ES-I3 (cell line): ENCODE measurements around the gene RBM39.
"Not testable (repeated sequence)": the region's sequence is repeated elsewhere in the genome, so short reads cannot be mapped to it uniquely, and the experiment has no call there.

Source experiments
- H3K36me3 ChIP-seq: 2 replicates; pipeline ENCODE4 v1.6.1; 2013; ENCODE audit warnings: mild to moderate bottlenecking, low read length, control low read depth, moderate library complexity; ENCODE audit not compliant: insufficient read depth
- H3K4me1 ChIP-seq: 2 replicates; pipeline ENCODE4 v1.6.1; 2013; ENCODE audit warnings: mild to moderate bottlenecking, control low read depth, low read length; ENCODE audit not compliant: insufficient read depth
- H3K9ac ChIP-seq: 2 replicates; pipeline ENCODE4 v1.6.1; 2013; ENCODE audit warnings: low read depth, mild to moderate bottlenecking, low read length, moderate library complexity
- H3K9me3 ChIP-seq: 2 replicates; pipeline ENCODE4 v1.6.1; 2013; ENCODE audit warnings: mild to moderate bottlenecking, low read length, moderate library complexity; ENCODE audit not compliant: control insufficient read depth, insufficient read depth

Gene RBM39

GRCh38 chr20:35767683-35768481 lies 25.8 kb upstream of the RBM39 start:
- peaks cover 15% of the 10 kb centered on the region for H3K4me1 ChIP-seq
- peak overlapping the region; percentile 12; the same call in 1 of the 2 replicates for H3K9ac ChIP-seq
- no peaks in the 10 kb centered on the region for H3K9me3 ChIP-seq
- H3K36me3 ChIP-seq, result no peaks in the 10 kb centered on the region

DNA sequence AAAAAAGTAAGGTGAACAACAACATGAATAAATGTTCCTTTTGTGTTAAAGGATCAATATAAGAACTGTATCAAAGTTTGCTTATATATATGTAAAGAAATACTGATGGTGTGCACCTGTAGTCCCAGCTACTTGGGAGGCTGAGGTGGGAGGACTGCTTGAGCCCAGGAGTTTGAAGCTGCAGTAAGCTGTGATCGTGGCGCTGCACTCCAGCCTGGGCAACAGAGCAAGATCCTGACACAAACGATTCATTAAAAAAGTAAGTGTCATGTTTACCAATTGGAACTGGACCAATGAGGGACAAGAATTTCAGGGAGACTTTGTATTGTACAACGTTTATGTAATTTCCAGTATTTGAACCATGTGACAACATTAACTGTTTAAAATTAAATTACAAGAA lies 24.8 kb upstream of the RBM39 start:
- no peaks in the 10 kb centered on the region for H3K36me3 ChIP-seq
- H3K9me3 ChIP-seq, result no peaks in the 10 kb centered on the region
- peaks cover 15% of the 10 kb centered on the region for H3K4me1 ChIP-seq
- H3K9ac ChIP-seq, result no peak overlapping the region

DNA sequence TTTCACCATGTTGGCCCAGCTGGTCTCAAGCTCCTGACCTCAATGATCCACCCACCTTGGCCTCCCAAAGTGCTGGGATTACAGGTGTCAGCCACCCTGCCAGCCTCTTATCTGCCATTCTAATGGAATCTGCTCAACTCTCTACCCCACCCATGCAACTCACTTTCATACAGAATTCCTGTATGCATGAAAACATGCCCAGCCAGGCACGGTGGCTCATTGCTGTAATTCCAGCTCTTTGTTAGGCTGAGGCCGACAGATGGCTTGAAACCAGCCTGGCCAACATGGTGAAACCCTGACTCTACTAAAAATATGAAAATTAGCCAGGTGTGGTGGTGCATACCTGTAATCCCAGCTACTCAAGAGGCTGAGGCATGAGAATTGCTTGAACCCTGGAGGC lies 22.9 kb upstream of the RBM39 start:
- H3K9ac ChIP-seq, H3K9me3 ChIP-seq, H3K36me3 ChIP-seq: not testable (repeated sequence)
- peaks cover 15% of the 10 kb centered on the region for H3K4me1 ChIP-seq

GRCh38 chr20:35762461-35762860 lies 20.4 kb upstream of the RBM39 start:
- H3K4me1 ChIP-seq, result no peaks in the 10 kb centered on the region
- no peaks in the 10 kb centered on the region for H3K36me3 ChIP-seq
- no peaks in the 10 kb centered on the region for H3K9me3 ChIP-seq
- H3K9ac ChIP-seq, result no peak overlapping the region

DNA sequence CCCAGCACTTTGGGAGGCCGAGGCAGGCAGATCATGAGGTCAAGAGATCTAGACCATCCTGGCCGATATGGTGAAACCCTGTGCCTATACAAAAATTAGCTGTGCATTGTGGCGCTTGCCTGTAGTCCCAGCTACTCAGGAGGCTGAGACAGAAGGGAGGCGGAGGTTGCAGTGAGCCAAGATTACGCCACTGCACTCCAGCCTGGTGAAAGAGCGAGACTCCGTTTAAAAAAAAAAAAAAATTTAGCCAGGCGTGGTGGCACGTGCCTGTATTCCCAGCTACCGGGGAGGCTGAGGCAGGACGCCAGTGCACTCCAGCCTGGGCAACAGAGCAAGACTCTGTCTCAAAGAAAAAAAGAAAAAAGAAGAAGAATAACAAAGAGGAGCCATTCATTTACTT lies 19.5 kb upstream of the RBM39 start:
- not testable (repeated sequence) for H3K36me3 ChIP-seq, H3K4me1 ChIP-seq, H3K9me3 ChIP-seq

DNA sequence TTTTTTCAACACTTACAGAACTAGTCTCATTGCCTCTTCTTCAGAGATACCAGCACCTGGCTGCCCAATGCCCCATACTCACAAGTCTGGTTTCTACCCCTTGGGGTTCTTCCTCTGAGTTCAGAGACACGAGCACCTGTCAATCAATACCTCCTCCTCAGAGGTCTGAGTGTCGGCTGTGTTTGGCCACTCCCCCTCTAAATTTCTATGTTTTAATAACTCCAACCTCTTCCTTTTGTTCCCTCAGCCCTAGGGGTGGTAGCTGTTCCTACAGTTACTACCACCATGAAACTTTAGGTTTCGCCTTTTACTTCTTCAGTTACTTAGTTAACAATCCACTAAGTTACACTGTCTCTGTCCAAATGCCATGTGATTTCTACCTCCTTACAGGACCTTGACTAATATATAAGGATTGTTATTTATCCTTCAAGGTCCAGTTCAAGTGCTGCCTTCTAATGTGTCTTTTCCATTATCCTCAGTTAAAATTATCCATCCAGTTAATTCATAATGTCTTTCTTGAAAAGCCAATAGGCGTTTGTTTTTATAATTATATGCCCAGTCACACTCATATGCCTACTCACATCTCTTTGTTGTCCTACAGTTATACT lies 15.1 kb upstream of the RBM39 start:
- H3K9ac ChIP-seq, result no peak overlapping the region
- no peaks in the 10 kb centered on the region for H3K9me3 ChIP-seq
- H3K4me1 ChIP-seq, result no peaks in the 10 kb centered on the region
- no peaks in the 10 kb centered on the region for H3K36me3 ChIP-seq

More for the DNA sequence above, 19.5 kb upstream of the RBM39 start:
- H3K9ac ChIP-seq, result not testable (repeated sequence)

- no peak overlapping the region for H3K9ac ChIP-seq
- H3K4me1 ChIP-seq, result no peaks in the 10 kb centered on the region
- no peaks in the 10 kb centered on the region for H3K9me3 ChIP-seq
- no peaks in the 10 kb centered on the region for H3K36me3 ChIP-seq
Measured at GRCh38 chr20:35756404-35756803, 14.3 kb upstream of the RBM39 start.

DNA sequence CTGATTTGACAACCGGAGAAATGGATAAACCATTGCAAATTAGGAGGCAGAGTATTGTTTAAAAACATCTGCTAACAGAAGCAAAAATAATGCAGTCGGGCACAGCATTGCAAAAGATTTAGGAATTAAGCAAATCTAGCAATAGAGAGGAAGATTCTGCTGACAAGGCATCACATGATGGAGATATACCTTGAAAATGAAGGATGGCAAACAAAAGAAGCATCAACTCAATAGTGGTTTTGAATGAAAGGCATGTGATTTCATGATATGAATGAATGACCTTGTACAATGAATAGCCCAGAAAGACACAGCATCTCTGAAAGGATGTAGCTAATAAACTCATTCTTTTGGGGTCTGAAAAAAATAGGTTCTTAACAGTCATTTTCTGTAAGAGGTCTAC lies 8.6 kb upstream of the RBM39 start:
- no peaks in the 10 kb centered on the region for H3K9me3 ChIP-seq
- H3K4me1 ChIP-seq, result no peaks in the 10 kb centered on the region
- H3K9ac ChIP-seq, result no peak overlapping the region
- no peaks in the 10 kb centered on the region for H3K36me3 ChIP-seq

DNA sequence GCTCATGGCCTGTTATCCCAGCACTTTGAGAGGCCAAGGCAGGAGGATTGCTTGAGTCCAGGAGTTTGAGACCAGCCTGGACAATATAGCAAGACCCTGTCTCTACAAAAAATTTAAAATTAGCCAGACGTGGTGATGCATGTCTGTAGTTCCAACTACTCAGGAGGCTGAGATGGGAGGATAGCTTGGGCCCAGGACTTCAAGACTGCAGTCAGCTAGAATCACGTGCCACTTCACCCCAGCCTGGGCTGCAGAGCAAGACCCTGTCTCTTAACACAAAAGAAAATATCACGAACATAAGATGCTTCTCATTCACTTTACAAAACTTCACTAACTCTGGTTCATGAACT lies 2.4 kb upstream of the RBM39 start:
- not testable (repeated sequence) for H3K9ac ChIP-seq, H3K9me3 ChIP-seq

DNA sequence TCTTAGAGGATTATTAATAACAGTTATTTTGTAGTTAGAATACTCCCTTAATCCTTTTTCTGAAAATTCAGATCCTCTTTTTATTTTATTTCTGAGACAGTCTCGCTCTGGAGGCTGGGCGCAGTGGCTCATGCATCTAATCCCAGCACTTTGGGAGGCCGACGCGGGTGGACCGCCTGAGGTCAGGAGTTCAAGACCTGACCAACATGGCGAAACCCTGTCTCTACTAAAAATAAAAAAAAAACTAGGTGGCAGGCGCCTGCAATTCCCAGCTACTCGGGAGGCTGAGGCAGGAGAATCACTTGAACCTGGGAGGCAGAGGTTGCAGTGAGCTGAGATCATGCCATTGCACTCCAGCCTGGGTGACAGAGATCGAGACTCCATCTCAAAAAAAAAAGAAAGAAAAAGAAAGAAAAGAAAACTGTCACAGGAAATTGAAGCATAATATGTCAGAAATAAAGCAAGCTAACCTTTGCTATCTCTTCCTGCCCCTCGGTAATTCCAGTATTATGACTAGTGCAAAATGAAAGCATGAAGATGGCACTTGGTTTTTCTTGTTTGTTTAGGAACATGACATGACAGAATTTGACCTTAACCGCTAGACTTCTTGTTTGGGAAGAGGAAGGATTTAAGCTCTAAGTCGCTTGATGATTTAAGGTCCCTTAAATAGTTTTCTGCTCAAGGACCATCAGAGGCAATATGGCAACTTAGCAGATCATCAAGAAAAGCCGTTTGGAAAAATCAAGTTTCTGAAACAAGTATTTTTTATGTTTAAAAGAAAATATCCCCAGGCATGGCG lies 1.8 kb upstream of the RBM39 start:
- Histone ChIP-seq H3K4me1 (peaks cover 8% of the 10 kb centered on the region; the same call in 1 of the 2 replicates), H3K36me3 (peaks cover 12% of the 10 kb centered on the region), H3K9me3 (no peaks in the 10 kb centered on the region), H3K9ac (peak overlapping the region; percentile 98; the same call in 1 of the 2 replicates)

More for the DNA sequence above, 2.4 kb upstream of the RBM39 start:
- H3K4me1 ChIP-seq, H3K36me3 ChIP-seq: not testable (repeated sequence)

DNA sequence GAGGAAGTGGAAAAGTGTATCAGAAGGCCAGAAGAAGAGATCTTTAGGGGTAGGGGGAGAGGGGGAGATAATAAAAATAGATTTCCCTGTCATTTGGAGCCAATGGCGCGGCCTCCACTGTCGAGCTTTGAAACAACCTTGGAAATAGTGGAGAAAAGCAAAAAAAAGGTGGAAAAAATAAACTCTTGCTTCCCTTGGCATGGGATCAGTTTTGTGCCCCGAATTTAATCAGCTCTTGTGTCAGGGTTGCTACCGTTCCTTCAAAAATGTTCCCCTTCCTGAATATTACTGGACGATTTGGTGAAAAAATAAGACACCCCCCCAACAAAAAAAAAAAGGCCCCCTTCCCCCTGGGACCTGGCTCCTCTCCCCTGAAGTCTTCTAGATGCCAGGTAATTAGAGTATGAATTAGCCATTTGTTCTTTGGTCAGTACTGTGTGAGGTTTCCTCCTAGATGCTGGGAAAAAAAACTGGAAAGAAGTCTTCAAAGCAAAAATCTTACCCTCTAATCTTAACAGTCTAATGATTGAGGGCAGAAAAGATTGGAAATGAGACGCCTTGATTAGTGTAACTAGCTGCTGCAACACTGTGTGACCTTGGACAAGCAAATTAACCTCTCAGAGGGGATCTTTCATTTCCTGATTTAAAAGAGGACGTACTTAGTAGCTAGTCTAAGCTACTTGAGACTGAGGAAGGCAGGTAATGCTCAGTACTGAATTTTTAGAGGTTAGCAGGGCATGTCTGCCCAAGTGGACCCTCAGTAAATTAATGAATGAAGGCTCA lies 872 bp upstream of the RBM39 start:
- H3K9me3 ChIP-seq, result no peaks in the 10 kb centered on the region
- peak overlapping the region; percentile 98 for H3K9ac ChIP-seq
- H3K4me1 ChIP-seq, result peaks cover 8% of the 10 kb centered on the region; the same call in 1 of the 2 replicates
- peaks cover 21% of the 10 kb centered on the region for H3K36me3 ChIP-seq

GRCh38 chr20:35739294-35740163 lies 2.5 kb downstream of the RBM39 start:
- Histone ChIP-seq H3K9me3 (no peaks in the 10 kb centered on the region), H3K36me3 (peaks cover 34% of the 10 kb centered on the region), H3K4me1 (peaks cover 8% of the 10 kb centered on the region; the same call in 1 of the 2 replicates), H3K9ac (no peak overlapping the region)

DNA sequence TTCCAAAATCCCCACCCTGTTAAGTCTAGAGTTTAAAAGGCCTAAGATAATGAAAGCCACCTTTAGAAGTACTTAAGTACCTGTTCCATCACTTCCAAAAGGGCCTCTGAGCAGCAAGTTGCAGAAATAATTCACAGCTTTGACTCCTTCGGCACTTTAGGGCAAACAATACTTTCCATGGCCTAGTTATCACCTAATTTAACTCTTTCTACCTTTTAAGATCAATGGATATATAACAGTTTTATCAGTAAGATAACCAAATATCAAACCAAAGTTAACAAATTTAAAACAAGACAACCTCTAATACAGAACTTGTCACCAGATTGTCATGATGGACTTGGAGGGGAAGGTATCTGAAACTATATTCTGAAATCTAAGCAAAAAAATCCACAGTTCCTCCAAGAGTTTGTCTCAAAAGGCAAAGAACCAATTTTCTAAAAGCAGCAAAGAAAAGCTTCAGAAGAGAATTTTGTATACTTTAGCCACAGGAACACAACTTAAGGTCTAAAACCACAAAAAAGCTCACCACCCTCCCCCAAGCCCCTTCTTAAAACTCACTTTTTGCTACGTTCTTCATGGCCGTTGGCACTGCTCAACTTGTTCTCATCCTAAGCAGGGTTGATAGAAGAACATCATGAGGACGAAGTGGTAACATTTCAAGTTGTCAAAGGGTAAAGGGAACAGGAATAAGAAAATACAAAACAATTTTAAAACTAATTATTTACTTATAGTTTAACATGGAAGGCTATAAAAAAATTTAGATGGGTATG lies 3.5 kb downstream of the RBM39 start:
- Histone ChIP-seq H3K9me3 (no peaks in the 10 kb centered on the region), H3K4me1 (peaks cover 7% of the 10 kb centered on the region; the same call in 1 of the 2 replicates), H3K36me3 (peaks cover 42% of the 10 kb centered on the region), H3K9ac (no peak overlapping the region)
